HepG2 (cell line): ENCODE results near the gene NAGS. TPM values are rescaled to one million over a fixed set of nuclear protein-coding genes. Genes with fewer than 3 reads are reported as not detected.

Source experiments
- CENPT ChIP-seq: sonication (generic); formaldehyde crosslinking; IDR thresholded peaks from 2 replicates; pipeline ENCODE4 v1.8.0; 2022; ENCODE audit warnings: low read depth, mild to moderate bottlenecking, moderate library complexity, missing genetic modification reagents
- CENPX ChIP-seq: sonication (generic); formaldehyde crosslinking; IDR thresholded peaks from 2 replicates; pipeline ENCODE4 v1.9.0; 2021; ENCODE audit warnings: mild to moderate bottlenecking, missing genetic modification reagents, moderate library complexity
- EEA1 ChIP-seq: sonication (generic); formaldehyde crosslinking; IDR thresholded peaks from 2 replicates; pipeline ENCODE4 v1.5.1; 2020; ENCODE audit warnings: mild to moderate bottlenecking, missing genetic modification reagents, borderline replicate concordance
- GZF1 ChIP-seq: sonication (generic); formaldehyde crosslinking; IDR thresholded peaks from 2 replicates; pipeline ENCODE4 v1.5.1; 2020; ENCODE audit warnings: mild to moderate bottlenecking, missing genetic modification reagents
- HDAC2 ChIP-seq: sonication (generic); formaldehyde crosslinking; IDR thresholded peaks from 2 replicates; pipeline ENCODE4 v1.4.0; 2020; ENCODE audit warnings: missing genetic modification reagents
- ISL2 ChIP-seq: sonication (generic); formaldehyde crosslinking; IDR thresholded peaks from 2 replicates; pipeline ENCODE4 v1.5.0; 2020; ENCODE audit warnings: missing genetic modification reagents
- KLF9 ChIP-seq: IDR thresholded peaks from 2 replicates; pipeline ENCODE4 v1.6.1; 2016; ENCODE audit warnings: low read depth
- KMT2B ChIP-seq: IDR thresholded peaks from 2 replicates; pipeline ENCODE4 v1.6.1; 2016; ENCODE audit warnings: missing genetic modification reagents, missing compliant biosample characterization
- MED13 ChIP-seq: sonication (generic); formaldehyde crosslinking; IDR thresholded peaks from 2 replicates; pipeline ENCODE4 v1.5.0; 2020; ENCODE audit warnings: missing genetic modification reagents
- NFE2 ChIP-seq: sonication (generic); formaldehyde crosslinking; IDR thresholded peaks from 2 replicates; pipeline ENCODE4 v1.4.0; 2020; ENCODE audit warnings: missing genetic modification reagents
- PHF5A ChIP-seq: IDR thresholded peaks from one replicate; pipeline ENCODE4 v1.6.1; 2018; ENCODE audit warnings: low read depth, missing genetic modification reagents; ENCODE audit not compliant: unreplicated experiment
- ZFP62 ChIP-seq: sonication (generic); formaldehyde crosslinking; IDR thresholded peaks from 2 replicates; pipeline ENCODE4 v1.4.0; 2020; ENCODE audit warnings: missing genetic modification reagents
- ZNF235 ChIP-seq: sonication (generic); formaldehyde crosslinking; IDR thresholded peaks from 2 replicates; pipeline ENCODE4 v1.8.1; 2023; ENCODE audit warnings: mild to moderate bottlenecking, missing genetic modification reagents, borderline replicate concordance
- ZNF556 ChIP-seq: sonication (generic); formaldehyde crosslinking; IDR thresholded peaks from 2 replicates; pipeline ENCODE4 v1.4.0; 2020; ENCODE audit warnings: mild to moderate bottlenecking, missing genetic modification reagents, borderline replicate concordance
- ZNF816 ChIP-seq: sonication (generic); formaldehyde crosslinking; IDR thresholded peaks from 2 replicates; pipeline ENCODE4 v1.8.0; 2022; ENCODE audit warnings: missing genetic modification reagents, mild to moderate bottlenecking, borderline replicate concordance
- polyA plus RNA-seq, 8 experiments: library from polyadenylated mRNA; depleted of rRNA in 3 of 8; stranded (reverse) in 7 of 8; unstranded in 1 of 8; fragments of >200 nt; fragmentation: Illumina TruSeq in 4 of 8; extraction: Trizol in 4 of 8; gene quantifications; 2 replicates each; pipeline versions ENCODE4 v1.2.1 to v1.2.3, GENCODE V29; 2011 to 2016; ENCODE audit warnings: low read depth in 4 of 8, missing spikeins in 1 of 8, mixed read lengths in 1 of 8; ENCODE audit not compliant: insufficient read depth in 1 of 8
- total RNA-seq, 5 experiments: library from RNA; depleted of rRNA; stranded (reverse); fragments of >200 nt; fragmentation: Illumina TruSeq; extraction: Trizol; gene quantifications; 2 replicates each; pipeline ENCODE4 v1.2.3, GENCODE V29; 2016; ENCODE audit warnings: low read depth in 1 of 5
- TF ChIP-seq, protein P1 (sequence below): sonication (generic); formaldehyde crosslinking; IDR thresholded peaks from 2 replicates; pipeline ENCODE4 v1.8.1; 2023; ENCODE audit warnings: mild to moderate bottlenecking, inconsistent platforms, moderate library complexity, missing genetic modification reagents, borderline replicate concordance
- TF ChIP-seq, protein P2 (sequence below): sonication (generic); formaldehyde crosslinking; IDR thresholded peaks from 2 replicates; pipeline ENCODE4 v1.8.0; 2022; ENCODE audit warnings: missing genetic modification reagents, low read depth, mild to moderate bottlenecking, borderline replicate concordance
- TF ChIP-seq, protein P3 (sequence below): sonication (generic); formaldehyde crosslinking; IDR thresholded peaks from 2 replicates; pipeline ENCODE4 v1.4.0; 2020; ENCODE audit warnings: missing genetic modification reagents
- TF ChIP-seq, protein P4 (sequence below): sonication (generic); formaldehyde crosslinking; conservative IDR thresholded peaks from 2 replicates; pipeline ENCODE4 v1.8.0; 2022; ENCODE audit warnings: low read depth, missing genetic modification reagents
- TF ChIP-seq, protein P5 (sequence below): sonication (generic); formaldehyde crosslinking; IDR thresholded peaks from 2 replicates; pipeline ENCODE4 v1.5.1; 2020; ENCODE audit warnings: missing genetic modification reagents, mild to moderate bottlenecking, borderline replicate concordance

The NAGS gene
- total and polyA plus RNA-seq, 2 of the 13 experiments (the other 11 are each of a cell fraction or from before 2014, with no cell fraction given) = 4.3 to 5.1 TPM

DNA sequence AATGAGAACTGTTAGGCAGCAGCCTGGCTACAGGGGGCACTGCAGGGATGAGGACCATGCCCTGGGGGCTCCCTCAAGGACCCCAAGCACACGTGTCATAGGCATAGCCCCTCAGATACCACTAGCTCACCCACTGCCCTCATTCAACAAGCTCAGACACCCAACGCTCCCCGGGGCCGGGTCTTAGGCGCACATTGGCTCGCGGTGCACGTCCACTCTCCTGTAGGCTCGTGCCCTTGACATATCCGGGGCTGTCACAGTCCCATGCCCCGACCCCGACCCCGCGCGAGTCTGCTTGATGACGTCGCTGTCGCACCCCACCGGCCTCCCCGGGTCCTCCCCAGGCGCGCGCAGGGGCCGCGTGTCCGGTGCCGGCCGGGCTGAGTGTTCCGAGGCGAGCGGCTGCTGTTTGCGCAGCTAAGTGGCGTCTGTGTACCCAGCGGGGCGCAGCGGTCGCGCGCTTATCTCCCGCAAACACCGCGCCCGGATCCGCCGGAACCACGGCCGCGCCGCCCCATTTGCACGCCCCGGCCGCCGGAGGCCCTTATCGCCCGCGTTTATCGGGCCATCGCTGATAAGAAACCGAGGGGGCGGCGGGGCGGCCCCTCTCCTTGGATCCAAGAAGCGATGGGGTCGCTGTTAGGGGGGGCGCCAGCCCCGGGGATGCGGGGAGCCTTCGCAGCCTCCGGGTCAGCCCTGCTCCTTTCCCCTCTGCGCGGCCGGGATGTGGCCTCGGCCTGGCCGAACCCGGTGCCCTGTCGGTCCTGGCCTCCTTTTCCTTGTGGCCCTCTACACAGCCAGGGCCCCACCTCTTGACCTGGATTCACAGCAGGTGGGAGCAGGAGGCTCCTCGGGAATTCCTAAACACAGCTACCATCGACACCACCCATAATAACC, 20.7 kb upstream of the NAGS start (continued):
- TF ChIP-seq, protein P1, sequence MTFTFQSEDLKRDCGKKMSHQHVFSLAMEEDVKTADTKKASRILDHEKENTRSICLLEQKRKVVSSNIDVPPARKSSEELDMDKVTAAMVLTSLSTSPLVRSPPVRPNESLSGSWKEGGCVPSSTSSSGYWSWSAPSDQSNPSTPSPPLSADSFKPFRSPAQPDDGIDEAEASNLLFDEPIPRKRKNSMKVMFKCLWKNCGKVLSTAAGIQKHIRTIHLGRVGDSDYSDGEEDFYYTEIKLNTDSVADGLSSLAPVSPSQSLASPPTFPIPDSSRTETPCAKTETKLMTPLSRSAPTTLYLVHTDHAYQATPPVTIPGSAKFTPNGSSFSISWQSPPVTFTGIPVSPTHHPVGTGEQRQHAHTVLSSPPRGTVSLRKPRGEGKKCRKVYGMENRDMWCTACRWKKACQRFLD = no peak
- TF ChIP-seq CENPX (no peak), EEA1 (CRISPR knock-in tag) (0 out of 2 replicates have a peak, but pooled peaks have one; percentile 38), PHF5A (CRISPR knock-in tag) (no peak), ISL2 (peak; percentile 99), MED13 (CRISPR knock-in tag) (peak; percentile 90; the same call in 1 of the 2 replicates), GZF1 (CRISPR knock-in tag) (no peak; the same call in 1 of the 2 replicates), ZNF235 (CRISPR knock-in tag) (no peak), KLF9 (CRISPR knock-in tag) (0 out of 2 replicates have a peak, but pooled peaks have one; percentile 55), ZFP62 (CRISPR knock-in tag) (no peak), NFE2 (CRISPR knock-in tag) (no peak), ZNF556 (CRISPR knock-in tag) (peak; percentile 75; the same call in 1 of the 2 replicates), CENPT (CRISPR knock-in tag) (no peak), HDAC2 (CRISPR knock-in tag) (peak; percentile 96), ZNF816 (peak; percentile 96; the same call in 1 of the 2 replicates), KMT2B (CRISPR knock-in tag) (peak; percentile 66)
- TF ChIP-seq, protein P2, sequence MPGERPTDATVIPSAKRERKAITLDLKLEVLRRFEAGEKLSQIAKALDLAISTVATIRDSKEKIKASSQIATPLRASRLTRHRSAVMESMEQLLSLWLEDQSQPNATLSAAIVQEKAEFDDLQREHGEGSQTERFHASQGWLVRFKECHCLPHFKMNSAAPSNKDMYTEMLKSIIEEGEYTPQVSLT = no peak
- TF ChIP-seq, protein P3, sequence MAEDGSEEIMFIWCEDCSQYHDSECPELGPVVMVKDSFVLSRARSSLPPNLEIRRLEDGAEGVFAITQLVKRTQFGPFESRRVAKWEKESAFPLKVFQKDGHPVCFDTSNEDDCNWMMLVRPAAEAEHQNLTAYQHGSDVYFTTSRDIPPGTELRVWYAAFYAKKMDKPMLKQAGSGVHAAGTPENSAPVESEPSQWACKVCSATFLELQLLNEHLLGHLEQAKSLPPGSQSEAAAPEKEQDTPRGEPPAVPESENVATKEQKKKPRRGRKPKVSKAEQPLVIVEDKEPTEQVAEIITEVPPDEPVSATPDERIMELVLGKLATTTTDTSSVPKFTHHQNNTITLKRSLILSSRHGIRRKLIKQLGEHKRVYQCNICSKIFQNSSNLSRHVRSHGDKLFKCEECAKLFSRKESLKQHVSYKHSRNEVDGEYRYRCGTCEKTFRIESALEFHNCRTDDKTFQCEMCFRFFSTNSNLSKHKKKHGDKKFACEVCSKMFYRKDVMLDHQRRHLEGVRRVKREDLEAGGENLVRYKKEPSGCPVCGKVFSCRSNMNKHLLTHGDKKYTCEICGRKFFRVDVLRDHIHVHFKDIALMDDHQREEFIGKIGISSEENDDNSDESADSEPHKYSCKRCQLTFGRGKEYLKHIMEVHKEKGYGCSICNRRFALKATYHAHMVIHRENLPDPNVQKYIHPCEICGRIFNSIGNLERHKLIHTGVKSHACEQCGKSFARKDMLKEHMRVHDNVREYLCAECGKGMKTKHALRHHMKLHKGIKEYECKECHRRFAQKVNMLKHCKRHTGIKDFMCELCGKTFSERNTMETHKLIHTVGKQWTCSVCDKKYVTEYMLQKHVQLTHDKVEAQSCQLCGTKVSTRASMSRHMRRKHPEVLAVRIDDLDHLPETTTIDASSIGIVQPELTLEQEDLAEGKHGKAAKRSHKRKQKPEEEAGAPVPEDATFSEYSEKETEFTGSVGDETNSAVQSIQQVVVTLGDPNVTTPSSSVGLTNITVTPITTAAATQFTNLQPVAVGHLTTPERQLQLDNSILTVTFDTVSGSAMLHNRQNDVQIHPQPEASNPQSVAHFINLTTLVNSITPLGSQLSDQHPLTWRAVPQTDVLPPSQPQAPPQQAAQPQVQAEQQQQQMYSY (CRISPR knock-in tag) = peak; percentile 96
- TF ChIP-seq, protein P4, sequence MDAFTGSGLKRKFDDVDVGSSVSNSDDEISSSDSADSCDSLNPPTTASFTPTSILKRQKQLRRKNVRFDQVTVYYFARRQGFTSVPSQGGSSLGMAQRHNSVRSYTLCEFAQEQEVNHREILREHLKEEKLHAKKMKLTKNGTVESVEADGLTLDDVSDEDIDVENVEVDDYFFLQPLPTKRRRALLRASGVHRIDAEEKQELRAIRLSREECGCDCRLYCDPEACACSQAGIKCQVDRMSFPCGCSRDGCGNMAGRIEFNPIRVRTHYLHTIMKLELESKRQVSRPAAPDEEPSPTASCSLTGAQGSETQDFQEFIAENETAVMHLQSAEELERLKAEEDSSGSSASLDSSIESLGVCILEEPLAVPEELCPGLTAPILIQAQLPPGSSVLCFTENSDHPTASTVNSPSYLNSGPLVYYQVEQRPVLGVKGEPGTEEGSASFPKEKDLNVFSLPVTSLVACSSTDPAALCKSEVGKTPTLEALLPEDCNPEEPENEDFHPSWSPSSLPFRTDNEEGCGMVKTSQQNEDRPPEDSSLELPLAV = no peak
- TF ChIP-seq, protein P5, sequence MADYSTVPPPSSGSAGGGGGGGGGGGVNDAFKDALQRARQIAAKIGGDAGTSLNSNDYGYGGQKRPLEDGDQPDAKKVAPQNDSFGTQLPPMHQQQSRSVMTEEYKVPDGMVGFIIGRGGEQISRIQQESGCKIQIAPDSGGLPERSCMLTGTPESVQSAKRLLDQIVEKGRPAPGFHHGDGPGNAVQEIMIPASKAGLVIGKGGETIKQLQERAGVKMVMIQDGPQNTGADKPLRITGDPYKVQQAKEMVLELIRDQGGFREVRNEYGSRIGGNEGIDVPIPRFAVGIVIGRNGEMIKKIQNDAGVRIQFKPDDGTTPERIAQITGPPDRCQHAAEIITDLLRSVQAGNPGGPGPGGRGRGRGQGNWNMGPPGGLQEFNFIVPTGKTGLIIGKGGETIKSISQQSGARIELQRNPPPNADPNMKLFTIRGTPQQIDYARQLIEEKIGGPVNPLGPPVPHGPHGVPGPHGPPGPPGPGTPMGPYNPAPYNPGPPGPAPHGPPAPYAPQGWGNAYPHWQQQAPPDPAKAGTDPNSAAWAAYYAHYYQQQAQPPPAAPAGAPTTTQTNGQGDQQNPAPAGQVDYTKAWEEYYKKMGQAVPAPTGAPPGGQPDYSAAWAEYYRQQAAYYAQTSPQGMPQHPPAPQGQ (CRISPR knock-in tag) = peak; percentile 92; the same call in 1 of the 2 replicates
